Neural crest cell (in vitro differentiated cells): ENCODE data around the gene FIGN. TPM values are rescaled to one million over a fixed set of nuclear protein-coding genes. Genes with fewer than 3 reads are reported as not detected.

Experiments
- DNase-seq: peaks from one replicate; pipeline ENCODE4 v3.0.0; 2021; ENCODE audit warnings: low read depth, mixed read lengths, low spot score
- H3K27ac Mint-ChIP-seq: one replicate; pipeline ENCODE4 v1.8.0; 2021; ENCODE audit warnings: mild to moderate bottlenecking, mixed read lengths; ENCODE audit not compliant: unreplicated experiment
- H3K27me3 Mint-ChIP-seq: 2 replicates; pipeline ENCODE4 v1.8.0; 2021; ENCODE audit warnings: low read depth, mild to moderate bottlenecking, mixed read lengths
- H3K36me3 Mint-ChIP-seq: 2 replicates; pipeline ENCODE4 v1.8.0; 2021; ENCODE audit warnings: low read depth, mild to moderate bottlenecking, mixed read lengths
- H3K4me1 Mint-ChIP-seq: 2 replicates; pipeline ENCODE4 v1.8.0; 2021; ENCODE audit warnings: mixed read lengths
- H3K4me3 Mint-ChIP-seq: one replicate; pipeline ENCODE4 v1.8.0; 2021; ENCODE audit warnings: mild to moderate bottlenecking, mixed read lengths
- H3K9me3 Mint-ChIP-seq: 2 replicates; pipeline ENCODE4 v1.8.0; 2021; ENCODE audit warnings: mixed read lengths
- total RNA-seq: library from RNA; stranded (reverse); gene quantifications from 2 replicates; pipeline ENCODE4 v1.2.1, GENCODE V29; 2021
- TF ChIP-seq, protein P1 (sequence below): fragments of 200-600 bp; sonication (generic); conservative IDR thresholded peaks from 2 replicates; pipeline ENCODE4 v1.5.0; 2021; ENCODE audit warnings: antibody characterized with exemption, mild to moderate bottlenecking

The FIGN gene
- total RNA-seq, 1 donor from 2014 or later, result 57.3 TPM

GRCh38 chr2:163637871-163638270 is 97.9 kb downstream of the FIGN start:
- H3K4me3 Mint-ChIP-seq, result no peak overlapping the region
- no peaks in the 10 kb centered on the region for H3K36me3 Mint-ChIP-seq
- H3K4me1 Mint-ChIP-seq, result peaks cover 15% of the 10 kb centered on the region
- TF ChIP-seq, protein P1, sequence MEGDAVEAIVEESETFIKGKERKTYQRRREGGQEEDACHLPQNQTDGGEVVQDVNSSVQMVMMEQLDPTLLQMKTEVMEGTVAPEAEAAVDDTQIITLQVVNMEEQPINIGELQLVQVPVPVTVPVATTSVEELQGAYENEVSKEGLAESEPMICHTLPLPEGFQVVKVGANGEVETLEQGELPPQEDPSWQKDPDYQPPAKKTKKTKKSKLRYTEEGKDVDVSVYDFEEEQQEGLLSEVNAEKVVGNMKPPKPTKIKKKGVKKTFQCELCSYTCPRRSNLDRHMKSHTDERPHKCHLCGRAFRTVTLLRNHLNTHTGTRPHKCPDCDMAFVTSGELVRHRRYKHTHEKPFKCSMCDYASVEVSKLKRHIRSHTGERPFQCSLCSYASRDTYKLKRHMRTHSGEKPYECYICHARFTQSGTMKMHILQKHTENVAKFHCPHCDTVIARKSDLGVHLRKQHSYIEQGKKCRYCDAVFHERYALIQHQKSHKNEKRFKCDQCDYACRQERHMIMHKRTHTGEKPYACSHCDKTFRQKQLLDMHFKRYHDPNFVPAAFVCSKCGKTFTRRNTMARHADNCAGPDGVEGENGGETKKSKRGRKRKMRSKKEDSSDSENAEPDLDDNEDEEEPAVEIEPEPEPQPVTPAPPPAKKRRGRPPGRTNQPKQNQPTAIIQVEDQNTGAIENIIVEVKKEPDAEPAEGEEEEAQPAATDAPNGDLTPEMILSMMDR, result no peak
- H3K27me3 Mint-ChIP-seq, result no peaks in the 10 kb centered on the region
- no peak for DNase-seq
- no peaks in the 10 kb centered on the region for H3K9me3 Mint-ChIP-seq
- H3K27ac Mint-ChIP-seq, result no peak overlapping the region

DNA sequence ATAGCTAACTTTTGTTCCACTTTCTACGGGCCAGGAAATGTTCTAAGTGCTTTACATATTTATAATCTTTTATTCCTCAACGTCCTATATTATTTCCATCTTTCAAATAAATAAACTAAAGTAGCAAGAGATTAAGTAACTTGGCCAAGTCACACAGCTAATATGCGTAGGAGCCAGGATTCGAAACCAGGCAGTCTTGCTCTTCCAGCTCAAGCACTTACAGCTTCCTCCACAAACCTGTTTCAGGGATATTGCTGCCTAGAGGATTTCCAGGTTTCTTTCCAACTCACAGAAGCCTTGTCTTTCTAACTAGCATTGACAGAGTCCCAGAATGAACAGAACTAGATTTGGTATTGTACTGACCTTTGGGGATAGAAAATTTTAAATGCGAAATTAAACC is 102.5 kb downstream of the FIGN start:
- TF ChIP-seq, protein P1, result no peak
- H3K36me3 Mint-ChIP-seq, result peaks cover 2% of the 10 kb centered on the region
- H3K4me3 Mint-ChIP-seq, result no peak overlapping the region
- no peaks in the 10 kb centered on the region for H3K27me3 Mint-ChIP-seq
- no peak for DNase-seq
- H3K4me1 Mint-ChIP-seq, result peaks cover 10% of the 10 kb centered on the region
- no peaks in the 10 kb centered on the region for H3K9me3 Mint-ChIP-seq
- H3K27ac Mint-ChIP-seq, result no peak overlapping the region

DNA sequence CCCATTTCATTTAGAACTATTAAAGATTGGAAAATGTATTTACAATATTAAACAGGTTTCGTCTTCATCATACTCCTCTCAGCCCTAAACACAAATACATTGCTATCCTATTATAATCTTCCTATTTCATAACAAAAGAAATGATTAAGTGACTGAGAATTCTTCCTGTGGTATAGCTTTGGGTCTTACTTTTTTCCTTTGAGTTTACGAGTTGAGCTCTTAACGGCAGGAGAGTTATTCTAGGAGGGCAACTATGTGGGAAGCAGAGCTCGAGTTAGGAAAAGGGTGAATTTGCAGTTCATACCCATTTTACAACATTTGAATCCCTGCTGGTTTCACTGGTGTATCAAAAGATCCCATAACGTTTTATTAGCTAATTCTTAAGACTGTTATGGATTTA is 105.0 kb downstream of the FIGN start:
- no peaks in the 10 kb centered on the region for H3K9me3 Mint-ChIP-seq
- peaks cover 2% of the 10 kb centered on the region for H3K36me3 Mint-ChIP-seq
- peak overlapping the region; percentile 4 for H3K27ac Mint-ChIP-seq
- TF ChIP-seq, protein P1, result no peak
- H3K4me1 Mint-ChIP-seq, result peaks cover 6% of the 10 kb centered on the region
- no peak overlapping the region for H3K4me3 Mint-ChIP-seq
- DNase-seq, result no peak
- H3K27me3 Mint-ChIP-seq, result no peaks in the 10 kb centered on the region

DNA sequence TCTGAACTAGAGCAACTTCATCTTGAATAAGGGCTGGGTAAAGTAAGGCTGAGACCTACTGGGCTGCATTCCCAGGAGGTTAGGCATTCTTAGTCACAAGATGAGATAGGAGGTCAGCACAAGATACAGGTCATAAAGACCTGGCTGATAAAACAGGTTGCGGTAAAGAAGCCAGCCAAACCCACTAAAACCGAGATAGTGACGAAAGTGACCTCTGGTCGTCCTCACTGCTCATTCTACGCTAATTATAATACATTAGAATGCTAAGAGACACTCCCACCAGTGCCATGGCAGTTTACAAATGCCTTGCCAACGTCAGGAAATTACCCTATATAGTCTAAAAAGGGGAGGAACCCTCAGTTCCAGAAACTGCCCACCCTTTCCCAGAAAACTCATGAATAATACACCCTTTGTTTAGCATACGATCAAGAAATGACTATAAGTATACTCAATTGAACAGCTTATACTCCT is 109.1 kb downstream of the FIGN start:
- TF ChIP-seq, protein P1, result no peak
- Mint-ChIP-seq H3K4me1 (peaks cover 11% of the 10 kb centered on the region), H3K4me3 (no peak overlapping the region), H3K9me3 (no peaks in the 10 kb centered on the region), H3K36me3 (peaks cover 2% of the 10 kb centered on the region), H3K27me3 (no peaks in the 10 kb centered on the region), H3K27ac (no peak overlapping the region)
- DNase-seq, result no peak

DNA sequence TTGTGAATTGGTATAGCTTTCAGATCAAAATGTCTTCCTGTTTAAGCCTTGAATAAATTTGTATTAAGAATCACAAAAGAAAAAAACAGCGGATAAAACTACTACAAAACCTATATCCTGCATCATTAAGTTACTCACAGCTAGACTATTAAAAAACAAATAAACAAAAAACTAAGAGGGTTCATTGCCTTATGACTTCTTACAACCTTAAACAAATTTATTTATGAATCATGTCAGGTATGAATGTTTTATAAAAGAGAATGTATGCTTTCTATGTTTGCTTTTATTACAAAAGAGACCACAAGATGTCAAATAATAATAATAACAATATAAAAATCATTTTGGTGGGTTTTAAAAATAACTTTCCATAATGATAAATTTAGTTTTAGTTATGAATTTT is 109.6 kb downstream of the FIGN start:
- Mint-ChIP-seq H3K4me3 (no peak overlapping the region), H3K36me3 (peaks cover 2% of the 10 kb centered on the region), H3K9me3 (no peaks in the 10 kb centered on the region), H3K27me3 (no peaks in the 10 kb centered on the region), H3K27ac (no peak overlapping the region), H3K4me1 (peaks cover 15% of the 10 kb centered on the region)
- TF ChIP-seq, protein P1, result no peak
- no peak for DNase-seq

DNA sequence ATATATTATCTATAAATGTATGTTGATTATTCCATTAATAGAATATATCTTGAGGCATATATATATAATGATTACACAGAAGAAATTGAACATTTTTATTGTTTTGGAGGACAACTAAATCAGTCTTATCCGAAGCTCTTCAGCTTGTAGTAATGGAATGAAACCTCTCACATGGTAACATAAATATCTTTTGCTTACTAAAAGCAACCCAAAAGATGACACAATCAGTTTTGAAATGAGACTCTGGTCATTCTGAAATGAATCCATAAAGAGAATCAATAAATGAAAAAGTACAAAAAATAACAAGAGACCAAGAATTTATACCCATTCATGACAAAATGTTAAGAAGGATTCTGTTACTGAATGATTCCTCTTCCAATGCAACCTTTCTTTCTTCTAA is 110.2 kb downstream of the FIGN start:
- no peak for DNase-seq
- Mint-ChIP-seq H3K4me3 (no peak overlapping the region), H3K4me1 (peaks cover 15% of the 10 kb centered on the region), H3K36me3 (peaks cover 2% of the 10 kb centered on the region), H3K9me3 (no peaks in the 10 kb centered on the region), H3K27ac (no peak overlapping the region), H3K27me3 (no peaks in the 10 kb centered on the region)
- TF ChIP-seq, protein P1, result no peak
